Panc1 (cell line): Measurements from ENCODE around the gene C12orf75. TPM values are rescaled to one million over a fixed set of nuclear protein-coding genes. Genes with fewer than 3 reads are reported as not detected.

ENCODE experiments used
- ATAC-seq: fragments of 200-7000 bp; cut with Tn5 transposase; 2 replicates; pipeline ENCODE4 v1.9.1; 2020; ENCODE audit warnings: mild to moderate bottlenecking, moderate library complexity
- BruUV-seq: library from RNA; stranded (reverse); fragments of 400-500 nt; replicated peaks from 2 replicates; lab custom pipeline; 2021; lab: Mats Ljungman, UMichigan
- CTCF ChIA-PET: fragments of 300-600 bp; sonication (Branson Sonifier 250); formaldehyde crosslinking; loops from one replicate; lab custom pipeline; 2022; ENCODE audit warnings: antibody characterized with exemption; lab: Charles Lee
- POLR2A ChIA-PET: fragments of 300-600 bp; sonication (Branson Sonifier 250); formaldehyde crosslinking; loops from one replicate; lab custom pipeline; 2022; ENCODE audit warnings: antibody characterized with exemption; lab: Charles Lee
- DNase-seq: peaks from one replicate; pipeline ENCODE4 v3.0.0-alpha.2; 2010; ENCODE audit warnings: low read depth, low spot score
- H3K27ac ChIP-seq: 2 replicates; pipeline ENCODE4 v1.5.1; 2011; ENCODE audit warnings: mild to moderate bottlenecking, low read length, inconsistent platforms
- H3K27me3 ChIP-seq: fragments of 200-500 bp; sonication (Bioruptor generic); 2 replicates; pipeline ENCODE4 v1.6.0; 2014; ENCODE audit warnings: low read length, inconsistent platforms; ENCODE audit not compliant: control insufficient read depth, insufficient read depth
- H3K36me3 ChIP-seq: fragments of 200-500 bp; sonication (Bioruptor generic); 2 replicates; pipeline ENCODE4 v1.5.1; 2014; ENCODE audit warnings: inconsistent platforms, mild to moderate bottlenecking, low read length, moderate library complexity; ENCODE audit not compliant: control insufficient read depth, insufficient read depth
- H3K4me1 ChIP-seq: 2 replicates; pipeline ENCODE4 v1.5.1; 2011; ENCODE audit warnings: inconsistent platforms, mild to moderate bottlenecking, low read length, moderate library complexity; ENCODE audit not compliant: control insufficient read depth, insufficient read depth
- H3K4me3 ChIP-seq, 2 experiments: 2 replicates each; pipeline ENCODE4 v1.5.1; 2011 to 2012; ENCODE audit warnings: low read depth in 2 of 2, low read length in 2 of 2, mild to moderate bottlenecking in 2 of 2, inconsistent platforms in 1 of 2, moderate library complexity in 1 of 2
- H3K9me3 ChIP-seq: fragments of 200-500 bp; sonication (Bioruptor generic); 2 replicates; pipeline ENCODE4 v1.5.1; 2014; ENCODE audit warnings: low read depth, mild to moderate bottlenecking, inconsistent platforms, low read length, moderate library complexity; ENCODE audit not compliant: control insufficient read depth, insufficient read depth
- POLR2AphosphoS5 ChIP-seq: IDR thresholded peaks from 2 replicates; pipeline ENCODE4 v1.6.1; 2012; ENCODE audit warnings: mild to moderate bottlenecking, low read depth, low read length, moderate library complexity
- SIN3A ChIP-seq: IDR thresholded peaks from 2 replicates; pipeline ENCODE4 v1.6.1; 2012; ENCODE audit warnings: low read depth, mild to moderate bottlenecking, low read length, moderate library complexity, borderline replicate concordance; ENCODE audit not compliant: insufficient read depth
- TCF7L2 ChIP-seq: IDR thresholded peaks from 2 replicates; pipeline ENCODE4 v1.6.1; 2011; ENCODE audit warnings: mild to moderate bottlenecking, low read depth, low read length, inconsistent platforms
- in situ Hi-C: cut with HindIII; loops from 2 replicates; pipeline ENCODE4 v1.10.0; 2016; ENCODE audit warnings: low sequenced_read_pairs, low pct_unique_long_range_greater_than_20kb
- intact Hi-C: fragments of 100-400 bp; cut with micrococcal nuclease; formaldehyde crosslinking; loops from one replicate; pipeline ENCODE4 v1.10.0; 2022; ENCODE audit not compliant: unreplicated experiment
- total RNA-seq: library from RNA; stranded (reverse); gene quantifications from one replicate; pipeline ENCODE4 v1.2.1, GENCODE V29; 2021; ENCODE audit not compliant: unreplicated experiment
- TF ChIP-seq, protein P1 (sequence below), 2 experiments: IDR thresholded peaks; 2 replicates each; pipeline ENCODE4 v1.6.1; 2011 to 2012; ENCODE audit warnings: low read depth in 2 of 2, control low read depth in 1 of 2, low read length in 1 of 2, mild to moderate bottlenecking in 1 of 2, moderate library complexity in 1 of 2; ENCODE audit not compliant: insufficient read depth in 1 of 2
- TF ChIP-seq, protein P2 (sequence below): fragments of 450-650 bp; IDR thresholded peaks from 2 replicates; pipeline ENCODE4 v1.5.1; 2017; ENCODE audit warnings: mild to moderate bottlenecking

Gene C12orf75
- total RNA-seq, 1 experiment from 2014 or later = 132 TPM

DNA sequence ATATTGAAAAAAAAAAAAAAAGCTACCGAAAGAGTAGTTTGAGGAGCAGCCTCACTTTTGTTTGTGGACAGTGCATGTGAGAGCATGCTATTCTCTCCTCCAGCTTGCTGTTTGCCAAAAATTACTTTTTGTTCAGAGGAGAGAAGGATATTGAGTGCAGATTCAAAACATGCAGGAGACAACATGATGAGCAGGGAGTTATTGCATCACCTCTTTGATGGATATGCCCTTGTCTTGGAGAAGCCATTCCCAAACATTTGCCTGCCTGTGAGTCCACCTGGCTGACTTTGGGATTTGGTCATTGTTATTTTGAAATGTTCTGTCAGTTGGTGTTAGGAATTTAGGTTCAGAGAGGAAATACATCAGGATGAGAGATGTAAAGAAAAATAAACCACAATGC, 2.4 kb downstream of the C12orf75 start:
- in situ Hi-C loops = no loop called here
- Histone ChIP-seq H3K36me3 (no peaks in the 10 kb centered on the region), H3K4me3 (no peak overlapping the region), H3K9me3 (no peaks in the 10 kb centered on the region), H3K27me3 (no peaks in the 10 kb centered on the region), H3K4me1 (peaks cover 27% of the 10 kb centered on the region), H3K27ac (no peak overlapping the region)
- BruUV-seq = no TSS peak
- intact Hi-C loops = no loop called here
- ATAC-seq (no peak), DNase-seq (no peak)
- TF ChIP-seq SIN3A (no peak), TCF7L2 (no peak), POLR2AphosphoS5 (no peak)
- TF ChIP-seq, protein P1, sequence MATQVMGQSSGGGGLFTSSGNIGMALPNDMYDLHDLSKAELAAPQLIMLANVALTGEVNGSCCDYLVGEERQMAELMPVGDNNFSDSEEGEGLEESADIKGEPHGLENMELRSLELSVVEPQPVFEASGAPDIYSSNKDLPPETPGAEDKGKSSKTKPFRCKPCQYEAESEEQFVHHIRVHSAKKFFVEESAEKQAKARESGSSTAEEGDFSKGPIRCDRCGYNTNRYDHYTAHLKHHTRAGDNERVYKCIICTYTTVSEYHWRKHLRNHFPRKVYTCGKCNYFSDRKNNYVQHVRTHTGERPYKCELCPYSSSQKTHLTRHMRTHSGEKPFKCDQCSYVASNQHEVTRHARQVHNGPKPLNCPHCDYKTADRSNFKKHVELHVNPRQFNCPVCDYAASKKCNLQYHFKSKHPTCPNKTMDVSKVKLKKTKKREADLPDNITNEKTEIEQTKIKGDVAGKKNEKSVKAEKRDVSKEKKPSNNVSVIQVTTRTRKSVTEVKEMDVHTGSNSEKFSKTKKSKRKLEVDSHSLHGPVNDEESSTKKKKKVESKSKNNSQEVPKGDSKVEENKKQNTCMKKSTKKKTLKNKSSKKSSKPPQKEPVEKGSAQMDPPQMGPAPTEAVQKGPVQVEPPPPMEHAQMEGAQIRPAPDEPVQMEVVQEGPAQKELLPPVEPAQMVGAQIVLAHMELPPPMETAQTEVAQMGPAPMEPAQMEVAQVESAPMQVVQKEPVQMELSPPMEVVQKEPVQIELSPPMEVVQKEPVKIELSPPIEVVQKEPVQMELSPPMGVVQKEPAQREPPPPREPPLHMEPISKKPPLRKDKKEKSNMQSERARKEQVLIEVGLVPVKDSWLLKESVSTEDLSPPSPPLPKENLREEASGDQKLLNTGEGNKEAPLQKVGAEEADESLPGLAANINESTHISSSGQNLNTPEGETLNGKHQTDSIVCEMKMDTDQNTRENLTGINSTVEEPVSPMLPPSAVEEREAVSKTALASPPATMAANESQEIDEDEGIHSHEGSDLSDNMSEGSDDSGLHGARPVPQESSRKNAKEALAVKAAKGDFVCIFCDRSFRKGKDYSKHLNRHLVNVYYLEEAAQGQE (IDR thresholded peaks at IDR 0.05; ENCODE audit: insufficient read depth in 1 of 2, low read depth in 2 of 2, low read length in 1 of 2) = no peak
- TF ChIP-seq, protein P2, sequence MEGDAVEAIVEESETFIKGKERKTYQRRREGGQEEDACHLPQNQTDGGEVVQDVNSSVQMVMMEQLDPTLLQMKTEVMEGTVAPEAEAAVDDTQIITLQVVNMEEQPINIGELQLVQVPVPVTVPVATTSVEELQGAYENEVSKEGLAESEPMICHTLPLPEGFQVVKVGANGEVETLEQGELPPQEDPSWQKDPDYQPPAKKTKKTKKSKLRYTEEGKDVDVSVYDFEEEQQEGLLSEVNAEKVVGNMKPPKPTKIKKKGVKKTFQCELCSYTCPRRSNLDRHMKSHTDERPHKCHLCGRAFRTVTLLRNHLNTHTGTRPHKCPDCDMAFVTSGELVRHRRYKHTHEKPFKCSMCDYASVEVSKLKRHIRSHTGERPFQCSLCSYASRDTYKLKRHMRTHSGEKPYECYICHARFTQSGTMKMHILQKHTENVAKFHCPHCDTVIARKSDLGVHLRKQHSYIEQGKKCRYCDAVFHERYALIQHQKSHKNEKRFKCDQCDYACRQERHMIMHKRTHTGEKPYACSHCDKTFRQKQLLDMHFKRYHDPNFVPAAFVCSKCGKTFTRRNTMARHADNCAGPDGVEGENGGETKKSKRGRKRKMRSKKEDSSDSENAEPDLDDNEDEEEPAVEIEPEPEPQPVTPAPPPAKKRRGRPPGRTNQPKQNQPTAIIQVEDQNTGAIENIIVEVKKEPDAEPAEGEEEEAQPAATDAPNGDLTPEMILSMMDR = no peak
- ChIA-PET POLR2A (interaction anchor here (0.5 to 0.6 kb wide), 2 partner anchors 9 to 675 kb away, joined by 3 read pairs; no protein-coding TSS in a partner anchor), CTCF (interaction anchor here (0.6 to 0.7 kb wide), 2 partner anchors 74 to 77 kb away, joined by 3 read pairs; no protein-coding TSS in a partner anchor)

DNA sequence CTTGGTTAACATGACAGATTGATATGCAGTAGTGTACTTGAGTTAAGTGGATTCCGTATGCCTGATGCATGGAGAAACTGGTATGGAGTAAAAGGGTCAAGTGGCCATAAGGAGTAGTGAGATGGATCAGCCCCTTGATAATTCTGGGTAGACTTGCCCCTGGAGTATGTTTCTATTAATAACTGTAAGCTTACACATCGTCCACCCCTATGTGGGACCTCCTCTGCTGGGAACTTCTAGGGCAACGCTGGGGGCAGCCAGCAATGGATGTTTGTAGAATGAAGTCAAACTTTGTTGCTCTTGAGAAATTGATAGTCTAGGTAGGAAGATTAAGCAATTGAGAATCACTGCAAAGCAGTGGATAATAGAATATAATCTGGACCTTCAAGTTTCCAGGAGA, 3.5 kb downstream of the C12orf75 start:
- BruUV-seq = no TSS peak
- H3K4me3 ChIP-seq = no peak overlapping the region
- ChIA-PET POLR2A (no interaction called here), CTCF (interaction anchor here (0.7 kb wide), 1 partner anchor 13 kb away, joined by 5 read pairs; no protein-coding TSS in a partner anchor)
- no peak for ATAC-seq
- no peak for DNase-seq
- peaks cover 27% of the 10 kb centered on the region for H3K4me1 ChIP-seq
- no peaks in the 10 kb centered on the region for H3K27me3 ChIP-seq
- H3K9me3 ChIP-seq = no peaks in the 10 kb centered on the region
- H3K36me3 ChIP-seq = no peaks in the 10 kb centered on the region
- no peak for TF ChIP-seq POLR2AphosphoS5
- no peak for TF ChIP-seq SIN3A
- TF ChIP-seq, protein P2 = no peak
- TF ChIP-seq TCF7L2 = no peak
- TF ChIP-seq, protein P1 (IDR thresholded peaks at IDR 0.05; ENCODE audit: insufficient read depth in 1 of 2, low read depth in 2 of 2, low read length in 1 of 2) = no peak
- no peak overlapping the region for H3K27ac ChIP-seq
- intact Hi-C loops = no loop called here
- in situ Hi-C loops = no loop called here
